GM23248 (cell line): Measurements from ENCODE around the gene CEL.

Experiments used
- EZH2 ChIP-seq: fragments of 200-600 bp; sonication (generic); IDR thresholded peaks from 2 replicates; pipeline ENCODE4 v1.6.1; 2018; ENCODE audit warnings: antibody characterized with exemption, mild to moderate bottlenecking; ENCODE audit not compliant: insufficient read depth, poor library complexity, severe bottlenecking
- EZH2phosphoT487 ChIP-seq: fragments of 200-600 bp; sonication (generic); IDR thresholded peaks from 2 replicates; pipeline ENCODE4 v1.6.1; 2018; ENCODE audit warnings: antibody characterized with exemption, moderate library complexity, mild to moderate bottlenecking, low read depth; ENCODE audit not compliant: insufficient read depth

DNA sequence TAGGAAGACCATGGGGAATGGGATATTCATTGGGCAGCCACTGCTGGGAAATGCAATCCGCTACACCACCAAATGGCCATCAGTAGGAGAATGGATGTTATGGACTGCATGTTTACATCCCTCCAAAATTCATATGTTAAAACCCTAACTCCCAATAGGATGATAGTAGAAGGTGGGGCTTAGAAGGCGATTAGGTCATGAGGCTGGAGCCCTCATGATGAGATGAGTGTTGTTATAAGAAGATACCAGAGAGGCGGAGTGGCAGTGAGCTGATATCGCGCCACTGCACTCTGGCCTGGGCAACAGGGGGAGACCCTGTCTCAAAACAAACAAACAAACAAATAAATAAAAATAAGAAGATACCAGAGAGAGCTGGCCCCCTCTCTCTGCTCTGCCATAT is 47.1 kb upstream of the CEL start:
- TF ChIP-seq EZH2phosphoT487: no peak
- TF ChIP-seq EZH2: no peak
